ENCODE measurements around the gene TAF1.

- TF ChIP-seq USF1 (CRISPR knock-in tag; IDR thresholded peaks at IDR 0.05) (no peak), NR2C2 (CRISPR knock-in tag; IDR thresholded peaks at IDR 0.05) (no peak), CTCF (IDR thresholded peaks at IDR 0.05) (no peak), CREB1 (CRISPR knock-in tag; IDR thresholded peaks at IDR 0.05) (no peak), CDX4 (CRISPR knock-in tag; IDR thresholded peaks at IDR 0.05; ENCODE audit: borderline replicate concordance) (no peak), USF2 (CRISPR knock-in tag; IDR thresholded peaks at IDR 0.05) (no peak), FOXP4 (CRISPR knock-in tag; IDR thresholded peaks at IDR 0.05) (no peak), FOXK1 (CRISPR knock-in tag; IDR thresholded peaks at IDR 0.05) (no peak)
Measured at GRCh38 chrX:71378732-71379131, 12.6 kb downstream of the TAF1 start.

Data from WTC11 (cell line).